Measurements from ENCODE around the gene GRPEL2.

GRCh38 chr5:149304195-149305078 is 40.9 kb upstream of the GRPEL2 start:
- TF ChIP-seq POLR2AphosphoS5 (IDR thresholded peaks at IDR 0.05; ENCODE audit: low read depth, low read length) (no peak), REST (IDR thresholded peaks at IDR 0.05; ENCODE audit: insufficient read depth in 1 of 2, low read depth in 2 of 2, low read length in 2 of 2) (no peak), TAF1 (IDR thresholded peaks at IDR 0.05; ENCODE audit: borderline replicate concordance, insufficient read depth, low read length) (no peak), SIN3A (IDR thresholded peaks at IDR 0.05; ENCODE audit: borderline replicate concordance, insufficient read depth, low read length) (no peak)
